Stimulated activated naive CD8-positive, alpha-beta T cell treated with anti-CD3 and anti-CD28 coated beads, Interleukin-15, Interleukin-2, amounts not matched to agents 100 ng/mL and 50 ng/mL, for 24 hours (primary cell): ENCODE data around the gene SGCD.

Experiments used
- H3K27ac Mint-ChIP-seq: one replicate; pipeline ENCODE4 v1.8.0; 2021; ENCODE audit warnings: mild to moderate bottlenecking, mixed read lengths
- H3K27me3 Mint-ChIP-seq: one replicate; pipeline ENCODE4 v1.8.0; 2021; ENCODE audit warnings: mixed read lengths
- H3K36me3 Mint-ChIP-seq: one replicate; pipeline ENCODE4 v1.8.0; 2021; ENCODE audit warnings: low read depth, mixed read lengths
- H3K4me1 Mint-ChIP-seq: one replicate; pipeline ENCODE4 v1.8.0; 2021; ENCODE audit warnings: low read depth, mixed read lengths
- H3K4me3 Mint-ChIP-seq: one replicate; pipeline ENCODE4 v1.8.0; 2021; ENCODE audit warnings: mild to moderate bottlenecking, mixed read lengths
- H3K9me3 Mint-ChIP-seq: one replicate; pipeline ENCODE4 v1.8.0; 2021; ENCODE audit warnings: mixed read lengths

The SGCD gene

DNA sequence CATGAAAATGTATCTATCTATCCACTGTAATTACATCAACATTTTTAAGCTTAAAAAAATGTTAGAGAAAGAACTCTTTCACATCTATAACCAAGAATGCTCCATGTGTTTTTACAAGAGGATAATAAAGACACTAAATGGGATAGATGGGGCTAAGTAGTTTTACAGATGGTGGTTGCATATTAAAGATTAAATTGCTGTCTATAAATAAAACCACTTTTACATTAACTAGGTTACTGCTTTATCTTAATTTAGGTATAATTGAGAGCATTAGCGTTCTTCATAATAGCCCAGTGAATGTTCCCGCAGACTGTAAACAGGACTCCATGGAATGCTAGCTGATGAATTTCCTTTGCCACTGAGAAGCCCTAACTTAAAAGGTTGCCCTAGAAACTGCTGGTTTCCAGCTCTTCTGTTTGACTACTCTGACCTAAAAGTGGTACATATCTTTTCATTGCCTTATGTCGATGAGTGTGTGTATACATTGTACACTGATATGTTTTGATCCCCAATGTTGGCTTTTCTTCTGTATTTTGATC, 117.9 kb downstream of the SGCD start:
- Mint-ChIP-seq H3K4me1 (no peaks in the 10 kb centered on the region), H3K4me3 (no peak overlapping the region), H3K9me3 (no peaks in the 10 kb centered on the region), H3K27ac (no peak overlapping the region), H3K36me3 (no peaks in the 10 kb centered on the region), H3K27me3 (peaks cover 47% of the 10 kb centered on the region)

DNA sequence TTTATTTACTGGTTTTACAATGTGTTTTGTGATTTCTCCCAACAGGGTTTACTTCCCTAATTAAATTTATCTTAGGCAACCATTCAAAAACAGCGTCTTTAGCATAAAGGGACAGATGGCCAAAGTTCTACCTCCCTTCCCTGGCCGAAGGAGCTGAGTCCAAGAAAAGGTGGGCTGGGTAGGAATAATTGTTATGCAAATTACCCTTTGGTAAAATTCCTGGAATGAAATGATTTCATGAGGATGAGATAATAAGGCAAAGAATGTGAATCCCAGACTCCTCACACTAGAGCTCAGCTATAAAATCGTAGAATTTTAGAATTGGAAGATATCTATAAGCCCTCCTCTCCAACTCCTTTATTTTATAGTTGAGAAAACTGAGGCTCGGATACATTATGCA, 119.6 kb downstream of the SGCD start:
- H3K4me3 Mint-ChIP-seq: no peak overlapping the region
- H3K27ac Mint-ChIP-seq: no peak overlapping the region
- no peaks in the 10 kb centered on the region for H3K36me3 Mint-ChIP-seq
- H3K4me1 Mint-ChIP-seq: no peaks in the 10 kb centered on the region
- peaks cover 47% of the 10 kb centered on the region for H3K27me3 Mint-ChIP-seq
- no peaks in the 10 kb centered on the region for H3K9me3 Mint-ChIP-seq

DNA sequence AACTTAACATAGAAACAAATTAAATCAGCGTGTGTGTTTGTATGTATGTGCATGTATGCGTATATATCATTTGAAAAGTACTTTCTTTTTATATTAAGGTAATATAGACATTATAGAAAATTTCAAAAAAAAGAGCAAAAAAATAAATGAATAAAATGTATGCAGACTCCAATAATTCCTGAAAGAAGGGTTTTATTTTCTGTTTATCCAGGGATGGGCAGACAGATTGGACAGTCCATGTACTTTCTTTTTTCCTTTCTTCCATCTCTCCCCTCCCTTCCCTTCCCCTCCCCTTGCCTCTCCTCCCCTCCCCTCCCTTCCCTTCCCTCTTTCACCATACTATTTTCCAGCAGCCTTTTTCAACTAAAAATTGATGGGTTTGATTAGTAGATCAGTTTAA, 123.8 kb downstream of the SGCD start:
- Mint-ChIP-seq H3K27me3 (peaks cover 25% of the 10 kb centered on the region), H3K9me3 (no peaks in the 10 kb centered on the region), H3K4me3 (no peak overlapping the region), H3K4me1 (no peaks in the 10 kb centered on the region), H3K36me3 (no peaks in the 10 kb centered on the region), H3K27ac (no peak overlapping the region)

DNA sequence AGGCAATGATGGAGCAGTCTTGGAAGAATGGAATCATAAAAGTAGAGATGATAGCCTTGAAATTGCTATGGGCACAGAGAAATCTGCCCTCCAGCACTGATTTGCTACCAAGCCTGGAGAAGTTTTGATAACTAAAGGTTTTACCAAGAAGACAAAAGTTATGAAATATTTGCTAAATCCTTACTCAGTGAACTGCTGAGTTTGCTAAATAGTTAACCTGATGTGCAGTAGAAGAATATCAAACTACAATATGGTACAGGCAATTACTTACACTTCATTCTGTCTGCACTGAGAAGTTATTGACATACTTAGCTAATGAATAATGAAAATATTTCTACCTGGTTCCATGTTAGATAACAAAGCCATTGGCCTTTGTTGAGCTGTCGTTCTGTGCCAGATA, 124.5 kb downstream of the SGCD start:
- H3K4me3 Mint-ChIP-seq: no peak overlapping the region
- H3K4me1 Mint-ChIP-seq: no peaks in the 10 kb centered on the region
- H3K27ac Mint-ChIP-seq: no peak overlapping the region
- H3K9me3 Mint-ChIP-seq: no peaks in the 10 kb centered on the region
- H3K36me3 Mint-ChIP-seq: no peaks in the 10 kb centered on the region
- peaks cover 28% of the 10 kb centered on the region for H3K27me3 Mint-ChIP-seq

DNA sequence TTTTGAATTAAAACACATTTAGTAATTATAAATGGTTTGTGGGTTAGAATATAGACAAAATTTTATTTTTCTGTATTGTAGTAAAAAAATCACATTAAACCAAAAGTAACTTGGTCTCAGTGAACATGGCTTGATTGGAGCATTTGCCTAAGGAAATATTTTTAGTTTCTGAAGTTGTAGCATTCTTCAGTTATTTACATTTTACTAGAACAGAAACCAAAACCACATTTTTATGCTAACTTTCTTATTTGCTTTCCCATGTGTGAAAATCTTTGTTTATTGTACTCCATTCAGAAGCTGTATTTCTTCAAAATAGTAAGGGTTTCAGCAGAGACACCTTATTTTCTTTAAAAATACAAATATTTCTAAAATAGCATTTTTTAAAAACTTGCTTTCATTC, 129.9 kb downstream of the SGCD start:
- Mint-ChIP-seq H3K27ac (no peak overlapping the region), H3K27me3 (peaks cover 9% of the 10 kb centered on the region), H3K4me1 (no peaks in the 10 kb centered on the region), H3K4me3 (no peak overlapping the region), H3K9me3 (no peaks in the 10 kb centered on the region), H3K36me3 (no peaks in the 10 kb centered on the region)

DNA sequence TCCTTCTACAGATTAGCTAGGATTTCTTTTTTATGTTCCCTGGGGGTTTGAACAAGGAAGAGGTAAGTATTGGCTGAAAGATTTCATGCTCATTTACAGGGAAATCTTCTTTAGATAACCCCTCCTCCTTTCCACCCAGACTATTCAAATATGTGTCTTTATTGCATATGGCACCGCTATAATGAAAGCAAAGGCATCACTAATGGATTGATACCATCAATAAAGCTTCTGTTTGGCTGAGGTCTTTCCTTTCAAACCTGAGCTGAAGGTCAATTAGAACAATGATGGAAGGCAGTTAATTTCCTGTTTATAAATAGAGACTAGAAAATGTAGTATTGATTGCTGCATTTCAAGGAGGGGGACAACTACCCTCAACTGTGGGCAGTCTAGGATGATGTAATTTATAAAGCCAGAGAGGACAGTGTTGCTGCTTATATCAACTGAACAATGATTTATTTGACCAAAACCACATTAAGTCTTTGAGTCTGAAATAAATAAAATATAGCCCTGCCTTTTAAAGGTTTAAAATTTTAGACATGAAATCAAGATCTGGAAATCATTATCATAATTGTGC, 132.9 kb downstream of the SGCD start:
- Mint-ChIP-seq H3K36me3 (no peaks in the 10 kb centered on the region), H3K27ac (no peak overlapping the region), H3K27me3 (peaks cover 5% of the 10 kb centered on the region), H3K4me3 (no peak overlapping the region), H3K9me3 (no peaks in the 10 kb centered on the region), H3K4me1 (no peaks in the 10 kb centered on the region)

DNA sequence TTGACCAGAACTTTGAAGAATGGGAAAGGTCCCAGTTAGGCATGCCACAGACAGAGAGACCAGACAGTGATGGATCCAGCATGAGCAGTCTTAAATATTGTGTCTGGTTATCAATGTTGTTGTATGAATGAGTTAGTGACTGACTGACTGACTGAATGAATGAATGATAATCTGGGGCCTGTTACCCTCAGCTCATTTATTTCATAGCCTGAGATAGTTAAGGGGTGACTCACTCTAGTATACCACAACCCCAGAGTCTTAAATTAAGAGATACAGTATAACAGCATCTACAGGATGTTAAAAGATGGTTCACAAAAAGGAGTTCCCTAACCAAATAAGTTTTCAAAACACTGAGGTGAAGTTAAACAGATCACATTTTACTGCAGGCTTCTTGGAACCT, 133.5 kb downstream of the SGCD start:
- H3K27me3 Mint-ChIP-seq: peaks cover 5% of the 10 kb centered on the region
- H3K4me3 Mint-ChIP-seq: no peak overlapping the region
- H3K36me3 Mint-ChIP-seq: no peaks in the 10 kb centered on the region
- H3K9me3 Mint-ChIP-seq: no peaks in the 10 kb centered on the region
- no peaks in the 10 kb centered on the region for H3K4me1 Mint-ChIP-seq
- H3K27ac Mint-ChIP-seq: no peak overlapping the region

DNA sequence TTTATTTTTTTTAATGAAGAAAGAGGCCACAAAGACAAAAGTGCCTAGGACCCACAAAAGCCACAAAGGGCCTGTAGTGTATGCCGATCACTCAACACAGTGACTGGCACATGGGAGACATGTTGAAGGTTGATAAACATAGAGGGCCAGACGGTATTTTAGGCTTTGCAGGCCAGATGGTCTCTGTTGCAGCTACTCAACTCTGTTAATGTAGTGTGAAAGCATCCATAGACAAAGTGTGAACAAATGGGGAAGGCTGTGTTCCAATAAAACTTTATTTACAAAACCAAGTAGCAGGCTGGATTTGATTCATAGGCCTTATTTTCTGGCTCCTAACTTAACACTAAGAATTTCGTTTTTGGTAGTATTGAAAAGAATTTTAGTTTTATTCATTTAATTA, 139.9 kb downstream of the SGCD start:
- H3K9me3 Mint-ChIP-seq: no peaks in the 10 kb centered on the region
- peaks cover 4% of the 10 kb centered on the region for H3K27me3 Mint-ChIP-seq
- H3K27ac Mint-ChIP-seq: no peak overlapping the region
- H3K4me3 Mint-ChIP-seq: no peak overlapping the region
- no peaks in the 10 kb centered on the region for H3K36me3 Mint-ChIP-seq
- H3K4me1 Mint-ChIP-seq: peaks cover 3% of the 10 kb centered on the region

DNA sequence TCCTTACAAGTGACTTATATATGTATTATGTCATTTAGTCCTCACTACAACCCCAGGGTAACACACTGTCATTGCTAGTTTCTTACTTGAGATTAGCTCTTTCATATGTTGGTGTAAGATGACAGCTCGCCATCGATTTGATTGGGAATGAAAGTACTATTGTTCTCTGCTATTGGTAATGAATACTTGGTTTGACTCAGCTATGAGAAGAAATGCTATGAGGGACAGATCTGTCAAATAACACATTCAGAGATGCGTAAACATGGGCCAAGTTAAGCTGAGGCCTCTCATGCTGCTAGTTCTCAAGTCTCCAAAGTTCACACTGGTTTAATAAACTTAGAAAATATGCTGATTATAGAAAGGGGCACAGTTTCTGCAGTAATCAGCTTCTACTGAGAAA, 142.7 kb downstream of the SGCD start:
- Mint-ChIP-seq H3K9me3 (no peaks in the 10 kb centered on the region), H3K27ac (no peak overlapping the region), H3K27me3 (peaks cover 4% of the 10 kb centered on the region), H3K4me3 (no peak overlapping the region), H3K4me1 (peaks cover 7% of the 10 kb centered on the region), H3K36me3 (no peaks in the 10 kb centered on the region)

DNA sequence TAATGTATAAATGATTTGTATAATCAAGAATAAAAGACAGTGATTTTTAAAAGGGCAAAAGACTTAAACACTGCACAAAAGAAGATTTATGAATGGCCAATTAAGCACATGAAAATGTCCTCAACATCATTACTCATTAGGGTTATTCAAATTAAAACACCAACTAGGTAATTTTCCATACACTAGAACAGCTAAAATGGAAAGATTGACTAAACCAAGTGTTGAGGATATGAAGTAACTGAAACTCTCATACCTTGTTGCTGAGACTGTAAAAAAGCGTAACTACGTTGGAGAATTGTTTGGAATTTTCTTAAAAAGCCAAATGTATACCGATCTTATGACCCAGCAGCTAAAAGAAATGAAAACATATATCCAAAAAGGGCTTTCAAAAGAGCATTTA, 144.9 kb downstream of the SGCD start:
- no peaks in the 10 kb centered on the region for H3K9me3 Mint-ChIP-seq

DNA sequence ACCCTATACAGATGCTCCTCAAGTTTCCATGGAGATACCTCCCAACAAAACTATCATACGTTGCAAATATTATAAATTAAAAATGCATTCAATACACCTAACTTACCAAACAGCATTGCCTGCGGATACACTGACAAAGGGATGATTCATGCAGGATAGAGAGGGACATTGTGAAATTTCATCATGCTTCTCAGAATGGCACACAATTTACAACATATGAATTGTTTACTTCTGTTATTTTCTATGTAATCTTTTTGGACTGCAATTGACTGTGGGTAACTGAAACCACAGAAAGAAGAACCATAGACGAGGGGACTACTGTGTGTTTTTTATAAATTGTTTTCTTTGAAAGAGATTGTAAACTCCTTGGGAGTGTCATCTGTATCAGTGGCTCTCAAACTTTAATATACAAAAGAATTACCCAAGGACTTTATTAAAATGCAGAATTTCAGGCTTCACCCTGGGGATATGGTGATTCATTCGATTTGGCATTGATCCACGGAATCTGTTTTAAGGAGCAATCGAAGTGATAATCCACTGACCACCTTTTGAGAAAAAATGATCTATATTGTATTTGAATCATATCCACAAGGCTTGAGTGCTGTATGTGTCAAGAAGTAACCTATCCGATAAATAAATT, 146.4 kb downstream of the SGCD start:
- no peak overlapping the region for H3K4me3 Mint-ChIP-seq
- H3K9me3 Mint-ChIP-seq: no peaks in the 10 kb centered on the region
- peaks cover 12% of the 10 kb centered on the region for H3K27me3 Mint-ChIP-seq
- peaks cover 7% of the 10 kb centered on the region for H3K4me1 Mint-ChIP-seq
- H3K36me3 Mint-ChIP-seq: no peaks in the 10 kb centered on the region
- no peak overlapping the region for H3K27ac Mint-ChIP-seq

More for the DNA sequence above, 144.9 kb downstream of the SGCD start:
- Mint-ChIP-seq H3K27me3 (peaks cover 12% of the 10 kb centered on the region), H3K36me3 (no peaks in the 10 kb centered on the region), H3K27ac (no peak overlapping the region), H3K4me3 (no peak overlapping the region), H3K4me1 (peaks cover 7% of the 10 kb centered on the region)

DNA sequence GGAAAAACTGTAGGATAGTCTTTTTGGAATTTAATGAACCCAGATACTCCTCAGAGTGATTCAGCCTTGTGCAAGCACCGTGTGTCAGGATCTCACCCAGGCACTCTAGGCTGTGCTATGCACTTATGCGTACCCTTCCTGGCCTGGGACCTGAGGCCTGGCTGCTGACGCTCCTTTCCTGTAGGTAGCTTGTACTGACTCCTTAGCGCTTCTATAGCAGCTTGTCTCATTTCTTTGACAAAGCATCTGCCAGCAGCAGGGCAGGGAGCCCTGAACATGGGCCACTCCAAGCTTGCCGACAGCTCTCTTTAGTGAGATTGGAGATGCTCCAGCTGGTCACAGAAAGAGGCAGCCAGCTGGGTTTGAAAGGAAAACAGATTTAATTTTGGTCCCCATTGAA, 147.3 kb downstream of the SGCD start:
- H3K36me3 Mint-ChIP-seq: no peaks in the 10 kb centered on the region
- no peaks in the 10 kb centered on the region for H3K9me3 Mint-ChIP-seq
- peaks cover 7% of the 10 kb centered on the region for H3K4me1 Mint-ChIP-seq
- no peak overlapping the region for H3K27ac Mint-ChIP-seq
- H3K4me3 Mint-ChIP-seq: no peak overlapping the region
- H3K27me3 Mint-ChIP-seq: peaks cover 12% of the 10 kb centered on the region

DNA sequence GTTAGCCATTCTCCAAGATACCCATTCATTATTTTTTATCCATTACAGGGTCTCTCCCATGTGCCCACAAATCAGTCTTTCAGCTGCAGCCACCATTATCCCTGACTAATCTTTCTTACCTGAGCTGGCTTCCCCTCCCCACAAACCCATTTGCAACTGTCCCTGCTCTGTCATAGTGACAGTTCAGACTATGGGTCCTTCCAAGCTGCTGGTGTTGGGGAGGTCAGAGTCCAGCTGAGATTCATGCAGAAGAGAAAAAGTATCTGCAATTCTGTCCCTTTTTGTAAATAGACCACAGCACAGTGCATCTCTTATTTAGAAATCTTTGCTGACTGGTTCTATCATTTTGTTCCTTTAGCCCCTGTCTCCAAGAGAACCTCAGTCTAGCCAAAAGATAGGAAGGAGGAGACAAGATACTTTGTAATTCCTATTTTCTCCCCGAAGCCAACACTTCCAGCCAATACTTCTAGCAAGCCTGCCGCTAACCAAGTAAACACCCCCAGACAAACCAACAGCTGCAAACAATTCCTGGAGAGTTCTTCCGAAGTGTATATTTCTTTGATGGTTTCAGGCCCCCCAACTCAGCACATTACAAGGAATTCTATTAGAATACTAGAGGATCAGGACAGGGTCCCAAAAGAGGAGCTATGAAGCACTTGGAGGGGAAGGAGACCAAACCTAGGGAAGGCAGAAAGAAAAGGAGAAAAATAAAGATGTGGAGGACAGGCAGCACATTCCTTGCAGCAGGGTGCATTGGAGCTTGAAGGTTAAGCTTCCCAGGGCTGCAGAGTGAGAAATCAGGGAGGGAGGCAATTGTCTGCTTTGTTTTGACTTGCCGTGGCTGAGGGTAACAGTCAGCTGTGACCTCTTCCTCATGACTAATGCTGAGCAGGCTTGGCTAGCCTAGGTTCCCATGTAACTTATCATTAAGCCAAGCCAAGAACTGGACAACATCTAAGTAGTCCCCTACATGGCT, 148.5 kb downstream of the SGCD start:
- Mint-ChIP-seq H3K4me1 (peaks cover 7% of the 10 kb centered on the region), H3K4me3 (no peak overlapping the region), H3K27ac (no peak overlapping the region), H3K9me3 (no peaks in the 10 kb centered on the region), H3K27me3 (peaks cover 8% of the 10 kb centered on the region), H3K36me3 (no peaks in the 10 kb centered on the region)

DNA sequence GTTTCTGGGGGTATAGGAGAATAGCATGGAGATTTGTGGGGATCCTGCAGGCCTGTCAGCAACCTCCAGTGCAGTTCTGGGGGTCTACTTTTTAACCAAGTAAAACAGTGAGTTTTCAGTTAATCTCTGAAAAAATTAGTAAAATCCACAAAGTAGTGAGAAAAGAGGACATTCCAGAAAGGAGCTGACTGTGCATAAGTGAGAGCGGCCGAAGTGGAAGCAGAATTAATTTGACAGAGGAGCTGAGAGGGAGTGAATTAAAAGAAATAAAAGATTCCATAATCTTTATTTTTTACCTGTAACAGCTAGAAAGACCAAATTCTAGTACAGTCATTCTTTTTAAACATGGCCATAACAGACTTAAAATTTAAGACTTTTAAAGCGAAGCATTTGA, 149.2 kb downstream of the SGCD start:
- Mint-ChIP-seq H3K4me1 (peaks cover 7% of the 10 kb centered on the region), H3K27me3 (peaks cover 8% of the 10 kb centered on the region), H3K4me3 (no peak overlapping the region), H3K36me3 (no peaks in the 10 kb centered on the region), H3K9me3 (no peaks in the 10 kb centered on the region), H3K27ac (no peak overlapping the region)

DNA sequence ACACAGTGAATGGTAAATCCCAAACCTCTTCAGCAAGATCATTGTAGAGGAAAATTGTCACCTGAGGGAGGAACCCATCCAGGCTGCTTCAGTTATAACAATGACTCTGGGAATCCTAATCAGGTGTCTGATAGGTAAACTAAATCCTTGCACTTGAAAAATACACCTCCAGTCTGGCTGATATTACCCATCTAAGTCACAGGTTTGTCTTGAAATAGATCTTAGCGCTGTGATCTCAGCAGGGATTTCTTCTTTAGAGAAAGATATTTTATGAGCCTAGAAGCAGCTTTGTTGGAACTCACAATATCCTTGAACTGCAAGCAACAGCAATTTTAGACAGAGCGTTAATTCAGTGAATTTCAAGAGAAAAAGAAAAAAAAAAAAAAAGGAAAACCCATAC, 149.7 kb downstream of the SGCD start:
- peaks cover 6% of the 10 kb centered on the region for H3K4me1 Mint-ChIP-seq
- no peaks in the 10 kb centered on the region for H3K9me3 Mint-ChIP-seq
- peaks cover 8% of the 10 kb centered on the region for H3K27me3 Mint-ChIP-seq
- no peaks in the 10 kb centered on the region for H3K36me3 Mint-ChIP-seq
- no peak overlapping the region for H3K4me3 Mint-ChIP-seq
- H3K27ac Mint-ChIP-seq: no peak overlapping the region
